CD4-positive, alpha-beta T cell treated with Interferon gamma for 1 hour (primary cell): ENCODE results near the gene DHPS.
"Not testable (repeated sequence)": the region's sequence is repeated elsewhere in the genome, so short reads cannot be mapped to it uniquely, and the experiment has no call there.

Experiments
- DNase-seq: peaks from one replicate; pipeline ENCODE4 v3.0.0-alpha.2; 2020

DHPS gene

DNA sequence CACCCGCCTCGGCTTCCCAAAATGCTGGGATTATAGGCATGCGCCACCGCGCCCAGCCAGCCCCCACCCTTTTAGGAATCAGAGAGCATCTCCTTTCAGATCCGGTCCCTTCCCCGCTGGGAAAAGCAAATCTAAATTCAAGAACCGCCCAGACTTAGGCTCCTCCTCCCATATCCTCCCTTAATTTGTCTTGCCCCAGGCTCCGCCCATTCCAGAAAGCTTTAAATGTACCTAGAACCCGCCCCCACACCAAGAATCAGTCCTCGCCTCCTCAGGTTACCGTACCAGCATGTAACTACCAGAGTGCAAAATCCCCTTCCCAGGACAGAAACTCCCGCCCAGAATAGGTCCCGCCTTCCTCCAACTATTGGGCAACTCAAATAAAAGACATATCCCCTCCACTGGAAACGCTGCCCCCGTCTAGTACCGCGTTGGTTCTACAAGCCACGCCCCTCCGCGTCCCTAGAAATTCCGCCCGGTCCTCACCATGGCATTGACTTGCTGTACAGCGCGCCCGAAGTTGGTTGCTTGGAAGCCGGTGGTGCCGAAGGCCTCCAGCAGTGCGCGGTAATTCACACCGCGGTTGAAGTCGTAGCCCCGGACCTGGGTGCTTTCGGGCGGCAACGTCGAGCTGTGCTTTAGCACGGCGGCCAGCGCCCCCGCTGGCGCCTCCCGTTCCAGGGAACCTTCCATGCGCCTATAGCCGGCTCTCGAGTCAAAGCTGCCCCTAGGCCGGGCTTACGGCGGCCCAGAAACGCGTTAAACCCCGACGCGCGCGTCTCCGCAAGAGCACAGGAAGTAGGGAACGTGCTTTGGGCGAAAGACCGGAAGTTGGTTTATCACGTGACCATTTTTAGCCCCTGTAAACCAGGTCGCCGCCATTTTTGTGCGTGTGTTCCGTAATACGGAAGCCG is at the start of gene DHPS:
Gene DHPS, minus strand, starts transcription at position 807 of the 914 bp plus-strand sequence. Its CDS starts 114 bp downstream, at position 693.
- DNase-seq: peak; percentile 95

DNA sequence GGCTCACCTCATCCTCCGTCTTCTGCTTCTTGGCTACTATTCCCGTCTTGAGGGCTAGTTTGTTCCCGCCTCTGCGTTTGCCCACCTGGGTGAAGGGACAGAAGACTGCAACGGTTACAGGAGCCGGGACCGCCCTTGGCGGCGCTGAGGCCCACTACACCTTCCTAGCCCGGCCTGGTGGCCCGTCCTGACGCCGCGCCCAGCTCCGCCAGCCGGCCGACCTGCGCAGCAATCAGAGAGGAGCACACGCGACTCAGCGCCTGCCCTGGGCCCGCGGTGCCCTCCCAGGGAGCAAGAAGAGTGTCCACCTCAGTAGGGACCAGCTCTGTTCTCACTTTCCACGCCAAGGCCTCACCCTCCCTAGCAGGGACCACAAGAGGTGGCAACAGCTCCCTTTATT is 49.7 kb upstream of the DHPS start:
- no peak for DNase-seq

DNA sequence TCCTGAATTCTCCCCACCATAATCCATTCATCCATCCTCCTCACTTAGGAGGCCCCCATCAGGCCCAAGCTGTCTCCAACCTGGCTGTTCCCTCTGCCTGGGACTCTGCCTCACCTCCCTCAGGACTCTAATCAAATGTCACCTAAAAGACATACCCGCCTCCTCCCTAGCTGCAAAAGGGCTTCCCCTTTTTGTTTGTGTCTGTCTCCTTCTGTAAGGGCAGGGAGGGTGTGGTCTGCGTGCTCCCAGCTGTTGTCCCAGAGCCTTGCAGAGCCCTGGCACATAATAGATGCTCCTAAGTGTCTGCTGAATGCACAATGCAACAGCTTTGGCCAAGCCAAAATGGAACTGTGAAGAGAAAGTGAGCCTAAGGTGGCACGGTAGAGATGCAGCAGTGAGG is 48.4 kb upstream of the DHPS start:
- no peak for DNase-seq

DNA sequence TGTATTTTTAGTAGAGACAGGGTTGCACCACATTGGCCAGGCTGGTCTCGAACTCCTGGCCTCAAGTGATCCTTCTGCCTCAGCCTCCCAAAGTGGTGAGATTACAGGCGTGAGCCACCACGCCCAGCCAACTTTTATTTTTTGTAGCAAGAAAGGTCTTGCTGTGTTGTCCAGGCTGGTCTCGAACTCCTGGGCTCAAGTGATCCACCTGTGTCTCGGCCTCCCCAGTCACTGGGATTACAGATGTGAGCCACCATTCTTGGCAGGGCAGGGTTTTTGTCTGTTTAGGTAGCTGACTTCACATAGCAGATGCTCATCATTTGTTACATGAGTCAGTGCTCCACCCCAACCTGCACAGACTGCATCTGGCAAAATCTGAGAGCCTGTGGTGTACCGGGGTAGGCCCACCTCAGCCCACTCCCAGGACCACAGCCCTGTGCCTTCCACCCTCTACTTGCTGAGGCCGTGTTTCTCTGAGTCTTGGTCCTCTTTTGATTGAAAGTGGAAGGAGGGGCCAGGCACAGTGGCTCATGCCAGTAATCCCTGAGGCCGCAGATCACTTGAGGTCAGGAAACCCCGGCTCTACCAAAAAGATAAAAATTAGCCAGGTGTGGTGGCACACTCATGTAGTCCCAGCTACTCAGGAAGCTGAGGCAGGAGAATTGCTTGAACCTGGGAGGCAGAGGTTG is 46.2 kb upstream of the DHPS start:
- DNase-seq: no peak

DNA sequence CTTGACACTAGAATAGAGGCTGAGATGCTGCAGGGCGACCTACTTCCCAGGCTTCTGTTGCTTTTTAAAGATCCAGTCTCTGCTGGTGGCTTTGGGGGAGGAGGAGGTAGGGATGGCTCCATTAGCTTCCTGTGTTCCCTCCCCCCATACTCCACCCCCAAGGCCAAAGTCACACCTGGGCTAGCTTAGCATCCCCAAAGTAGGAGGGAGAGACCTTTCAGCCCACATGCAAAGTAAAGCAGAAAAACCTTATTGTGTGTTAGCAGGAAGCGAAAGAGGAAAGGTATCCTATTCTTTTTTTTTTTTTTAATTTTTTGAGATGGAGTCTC is 45.3 kb upstream of the DHPS start:
- no peak for DNase-seq

DNA sequence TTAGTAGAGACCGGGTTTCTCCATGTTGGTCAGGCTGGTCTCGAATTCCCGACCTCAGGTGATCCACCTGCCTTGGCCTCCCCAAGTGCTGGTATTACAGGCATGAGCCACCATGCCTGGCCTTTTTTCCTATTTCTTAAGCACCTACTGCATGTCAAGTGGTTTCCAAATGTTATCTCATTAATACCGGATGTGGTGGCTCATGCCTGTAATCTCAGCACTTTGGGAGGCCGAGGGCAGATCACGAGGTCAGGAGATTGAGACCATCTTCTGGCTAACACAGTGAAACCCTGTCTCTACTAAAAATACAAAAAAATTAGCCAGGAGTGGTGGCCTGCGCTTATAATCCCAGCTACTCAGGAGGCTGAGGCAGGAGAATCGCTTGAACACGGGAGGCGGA is 43.9 kb upstream of the DHPS start:
- not testable (repeated sequence) for DNase-seq

DNA sequence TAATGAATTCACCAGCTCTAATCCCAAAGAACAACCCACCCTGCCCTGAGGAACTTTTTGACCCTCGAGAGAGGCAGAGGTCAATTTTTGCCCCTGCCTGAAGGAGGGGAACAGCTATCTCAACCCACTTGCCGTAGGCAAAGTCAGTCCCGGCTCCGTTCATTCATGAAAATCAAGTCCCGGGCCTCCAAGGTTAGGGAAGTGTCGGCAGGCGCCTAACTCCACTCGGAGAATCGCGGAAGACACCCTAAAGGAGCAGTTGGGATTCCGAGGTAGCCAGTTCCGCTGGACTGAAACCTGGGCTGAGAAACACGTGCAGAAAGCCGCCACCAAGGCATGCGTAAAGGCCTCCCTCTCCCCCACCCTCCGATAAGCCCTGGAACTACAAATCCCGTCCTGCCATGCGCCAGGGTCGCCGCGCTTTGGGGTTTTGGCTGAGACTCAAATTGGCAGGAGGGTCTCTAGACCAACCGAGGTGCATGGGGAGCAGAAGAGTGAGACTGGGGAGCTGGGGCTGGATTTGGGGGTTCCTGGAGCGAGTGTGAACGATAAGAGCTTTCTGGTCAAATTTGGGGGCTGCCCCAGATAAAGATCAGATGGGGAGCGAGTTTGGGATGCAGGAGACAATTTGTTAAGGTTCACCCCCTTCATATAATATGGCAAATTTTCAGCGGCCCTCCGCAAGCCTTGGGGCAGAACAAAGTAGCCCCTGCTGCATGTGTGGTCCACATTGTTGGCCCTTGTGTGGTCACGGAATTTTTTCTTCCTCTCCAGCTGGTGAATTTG is 42.2 kb upstream of the DHPS start, which contains the start of gene TNPO2:
Gene TNPO2, minus strand, starts transcription at position 292 of the 786 bp plus-strand sequence. CDS start 2,955 bp downstream, outside the sequence.
- peak; percentile 57 for DNase-seq

DNA sequence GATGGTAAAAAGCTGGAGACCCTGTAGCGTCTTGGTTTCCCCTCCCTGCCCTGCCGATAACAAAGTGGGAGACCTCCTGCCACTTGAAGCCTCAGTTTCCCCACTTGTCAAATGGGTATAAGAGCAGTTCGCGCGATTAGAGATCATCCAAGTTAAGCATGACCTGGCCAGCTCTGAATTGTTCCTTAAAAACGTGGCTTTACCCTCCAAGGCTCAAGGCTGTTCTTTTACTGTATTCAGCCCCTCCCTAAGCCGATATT is 41.6 kb upstream of the DHPS start:
- no peak for DNase-seq

DNA sequence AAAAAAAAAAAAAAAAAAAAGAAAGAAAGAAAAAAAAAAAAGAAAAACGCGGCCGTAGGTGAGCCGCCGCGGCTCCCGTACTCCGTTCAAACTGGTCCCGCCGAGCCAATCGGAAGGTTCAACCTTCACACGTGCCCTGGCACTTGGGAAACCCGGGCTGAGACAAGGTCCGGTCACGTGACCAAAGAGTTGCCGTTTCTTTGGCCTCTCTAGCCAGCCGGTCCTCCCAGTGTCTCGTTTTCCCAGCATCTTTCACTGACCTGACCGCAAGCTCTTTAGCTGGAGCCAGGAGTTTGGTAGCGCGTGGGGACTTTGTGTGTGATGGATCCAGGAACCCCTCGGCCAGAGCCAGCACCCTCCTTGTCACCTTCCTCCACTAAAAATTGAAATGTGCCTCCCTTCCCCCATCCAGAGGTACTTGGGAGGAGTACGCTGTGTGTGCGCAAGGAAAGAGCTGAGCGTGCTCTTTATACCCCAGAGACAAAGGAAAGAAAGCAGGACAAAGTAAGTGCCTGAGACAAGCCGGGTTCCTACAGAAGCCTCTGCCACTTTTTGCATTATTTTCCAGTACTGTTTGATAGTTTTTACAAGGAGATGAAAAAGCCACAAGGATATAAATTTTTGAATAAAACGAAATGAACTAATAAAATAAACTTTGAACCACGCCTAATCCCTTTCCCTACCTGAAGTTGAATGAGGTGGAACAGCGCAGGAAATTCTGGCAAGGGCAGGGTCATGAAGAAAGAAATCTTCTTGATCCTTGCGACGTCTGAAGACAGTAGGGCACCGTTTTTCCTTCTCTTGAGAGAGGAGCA is 41.1 kb upstream of the DHPS start:
- DNase-seq: peak; percentile 97

DNA sequence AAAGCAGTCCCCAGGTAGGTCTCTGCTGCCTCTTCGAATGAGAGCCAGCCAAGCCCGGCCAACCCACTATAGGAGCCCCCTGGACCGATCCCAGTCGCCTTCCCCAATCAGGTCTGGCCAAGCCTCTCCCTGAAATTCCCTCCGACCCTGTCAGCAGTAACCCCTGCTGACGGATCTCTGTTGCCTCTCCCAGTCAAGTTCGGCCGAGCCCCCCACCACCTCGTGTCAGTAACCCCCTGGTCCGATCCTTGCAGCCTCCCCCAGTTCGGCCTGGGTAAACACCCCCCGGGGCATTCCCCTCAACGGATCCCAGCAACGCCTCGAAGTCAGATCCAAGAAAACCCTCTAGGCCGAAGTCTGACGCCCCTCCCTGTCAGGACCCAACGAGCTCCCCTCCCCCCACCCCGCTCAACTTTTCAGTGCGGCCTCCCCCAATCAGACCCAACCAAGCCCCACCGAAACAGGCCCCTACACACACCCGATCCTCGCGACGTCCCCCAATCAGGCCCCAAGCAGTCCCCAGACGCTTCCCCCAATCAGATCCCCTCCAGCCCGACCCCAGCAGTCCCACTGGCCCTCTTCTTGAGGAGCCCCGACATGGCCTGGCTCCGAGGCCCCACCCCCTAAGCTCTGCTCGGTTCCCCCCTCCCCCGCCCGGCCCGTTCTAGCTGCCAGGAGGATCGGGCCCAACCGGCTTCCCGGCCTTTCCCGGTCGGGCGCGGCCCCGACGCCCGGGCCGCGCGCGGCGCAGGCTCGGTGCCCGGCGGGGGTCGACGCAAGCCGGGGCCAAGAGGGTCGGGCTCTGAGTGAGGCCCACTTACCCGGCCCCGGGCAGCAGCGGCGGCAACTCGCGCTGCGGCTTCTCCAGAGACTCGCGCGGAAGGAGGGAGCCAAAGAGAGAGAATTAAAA is 40.2 kb upstream of the DHPS start:
- DNase-seq: peak; percentile 64

DNA sequence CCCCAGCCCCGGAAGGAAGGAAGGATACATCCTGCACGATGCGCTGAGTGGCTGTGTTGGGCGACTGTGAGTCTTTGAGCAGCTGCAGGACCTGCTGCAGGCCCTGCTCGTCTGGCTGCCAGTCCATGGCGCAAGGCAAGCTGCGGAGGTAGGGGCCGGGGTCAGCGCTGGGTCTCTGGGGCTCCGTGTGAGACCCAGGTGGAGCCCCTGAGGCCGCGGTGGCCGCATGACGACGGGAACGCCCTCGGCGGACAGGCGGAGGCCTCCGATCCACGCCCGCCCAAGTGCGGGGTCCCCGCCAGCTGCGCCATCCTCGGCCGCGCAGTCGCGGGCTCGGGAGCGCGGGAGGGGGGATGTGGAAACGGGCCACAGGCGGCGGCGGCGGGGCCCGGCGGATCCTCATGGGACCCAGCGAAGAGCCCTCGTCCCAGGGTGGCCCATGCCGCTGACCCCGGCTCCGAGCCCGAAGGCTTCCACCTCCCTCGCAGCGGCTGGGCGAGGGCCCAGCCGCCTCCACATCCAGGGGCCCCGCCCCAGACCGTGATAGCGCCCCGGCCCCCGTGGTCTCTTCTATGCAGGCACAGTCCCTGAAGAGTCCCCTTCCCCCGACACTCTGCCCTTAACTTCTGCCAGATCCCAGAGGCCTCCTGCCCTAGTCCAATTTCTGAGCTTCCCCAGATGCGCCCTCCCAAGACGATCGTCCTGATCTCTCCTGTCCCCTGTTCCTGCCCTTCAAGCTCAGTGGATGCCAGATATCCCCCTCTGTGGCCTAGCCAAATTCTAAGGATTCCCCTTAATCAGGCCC is 39.4 kb upstream of the DHPS start:
- no peak for DNase-seq

DNA sequence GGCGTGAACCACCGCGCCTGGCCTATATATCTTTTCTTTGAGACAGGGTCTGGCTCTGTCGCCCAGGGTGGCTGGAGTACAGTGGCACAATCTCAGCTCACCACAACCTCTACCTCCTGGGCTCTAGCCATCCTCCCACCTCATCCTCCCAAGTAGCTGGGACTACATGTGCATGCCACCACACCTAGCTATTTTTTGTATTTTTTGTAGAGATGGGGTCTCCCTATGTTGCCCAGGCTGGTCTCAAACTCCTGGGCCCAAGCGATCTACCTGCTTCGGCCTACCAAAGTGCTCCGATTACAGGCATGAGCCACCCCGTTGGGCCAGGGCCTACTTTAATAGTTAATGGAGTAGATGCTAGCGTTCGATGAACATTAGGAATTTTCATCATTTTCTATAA is 38.6 kb upstream of the DHPS start:
- DNase-seq: no peak

DNA sequence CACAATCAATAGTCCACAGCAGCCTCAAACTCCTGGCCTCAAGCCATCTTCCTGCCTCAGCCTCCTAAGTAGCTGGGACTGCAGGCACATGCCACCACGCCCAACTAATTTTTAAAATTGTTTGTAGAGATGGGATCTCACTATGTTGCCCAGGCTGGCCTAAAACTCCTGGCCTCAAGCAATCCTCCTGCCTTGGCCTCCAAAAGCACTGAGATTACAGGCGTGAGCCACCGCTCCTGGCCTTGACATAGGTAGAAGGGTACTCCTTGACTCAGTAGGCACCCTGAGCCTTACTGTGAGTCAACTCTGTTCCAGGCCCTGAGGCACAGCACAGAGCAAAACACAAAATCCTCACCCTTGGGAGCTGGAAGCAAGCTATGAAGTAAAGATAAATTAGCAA is 34.2 kb upstream of the DHPS start:
- no peak for DNase-seq

DNA sequence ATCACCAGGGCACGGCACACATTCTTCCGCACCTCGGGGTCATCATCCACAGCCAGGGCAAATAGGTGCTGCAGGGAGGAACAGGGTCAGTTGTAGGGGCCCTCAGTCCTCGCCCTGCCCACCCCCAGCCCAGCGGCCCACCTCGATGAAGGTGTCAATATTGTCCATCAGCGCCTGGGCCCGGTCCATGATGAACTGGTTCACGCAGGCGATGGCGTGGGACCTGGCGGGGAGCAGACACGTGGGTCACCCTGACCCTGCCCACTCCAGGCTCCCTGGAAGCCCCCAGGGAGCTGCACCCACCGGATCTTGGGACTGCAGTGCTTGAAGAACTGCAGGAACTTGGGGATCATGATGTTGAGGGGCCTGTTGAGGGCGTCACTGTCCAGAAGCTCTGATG is 33.4 kb upstream of the DHPS start:
- no peak for DNase-seq

DNA sequence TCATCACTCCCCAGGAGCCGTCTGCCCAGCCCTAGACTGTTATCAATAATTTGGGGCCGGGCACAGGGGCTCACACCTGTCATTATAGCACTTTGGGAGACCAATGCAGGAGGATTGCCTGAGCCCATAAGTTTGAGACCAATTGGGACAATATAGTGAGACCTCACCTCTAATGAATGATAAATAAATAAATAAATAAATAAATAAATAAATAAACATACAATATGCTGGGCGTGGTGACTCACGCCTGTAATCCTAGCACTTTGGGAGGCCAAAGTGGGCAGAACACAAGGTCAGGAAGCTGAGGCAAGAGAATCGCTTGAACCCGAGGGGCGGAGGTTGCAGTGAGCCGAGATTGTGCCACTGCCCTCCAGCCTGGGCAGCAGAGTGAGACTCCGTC is 31.6 kb upstream of the DHPS start:
- DNase-seq: not testable (repeated sequence)

DNA sequence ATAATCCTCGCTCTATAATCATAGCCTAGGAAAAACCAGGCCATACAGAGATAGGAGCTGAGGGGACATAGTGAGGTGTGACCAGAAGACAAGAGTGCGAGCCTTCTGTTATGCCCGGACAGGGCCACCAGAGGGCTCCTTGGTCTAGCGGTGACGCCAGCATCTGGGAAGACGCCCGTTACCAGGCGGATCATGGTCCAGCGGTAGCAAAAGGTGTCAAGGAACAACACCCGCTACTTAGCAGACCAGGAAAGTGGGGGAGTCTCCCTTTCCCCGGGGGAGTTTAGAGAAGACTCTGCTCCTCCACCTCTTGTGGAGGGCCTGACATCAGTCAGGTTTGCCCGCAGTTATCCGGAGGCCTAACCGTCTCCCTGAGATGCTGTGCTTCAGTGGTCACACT is 30.4 kb upstream of the DHPS start:
- DNase-seq: peak; percentile 32

DNA sequence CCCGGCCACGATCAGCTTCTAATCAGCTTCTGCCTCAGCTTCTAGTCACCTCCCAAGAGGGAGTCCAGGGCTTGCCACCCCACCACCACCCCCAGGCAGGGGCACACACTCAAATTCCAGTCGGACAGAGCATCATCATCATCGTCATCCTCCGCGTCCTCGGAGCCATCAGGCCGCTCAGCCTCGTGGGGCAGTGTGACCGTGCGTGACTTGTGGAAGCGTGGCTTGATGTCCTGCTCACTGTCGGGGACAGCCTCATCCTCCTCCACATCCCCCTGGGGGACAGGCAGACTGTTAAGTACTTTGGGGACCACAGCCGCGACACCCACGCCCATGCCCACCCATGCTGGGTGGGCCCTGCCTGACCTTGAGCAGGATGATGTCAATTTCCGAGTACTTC is 29.5 kb upstream of the DHPS start:
- DNase-seq: no peak

DNA sequence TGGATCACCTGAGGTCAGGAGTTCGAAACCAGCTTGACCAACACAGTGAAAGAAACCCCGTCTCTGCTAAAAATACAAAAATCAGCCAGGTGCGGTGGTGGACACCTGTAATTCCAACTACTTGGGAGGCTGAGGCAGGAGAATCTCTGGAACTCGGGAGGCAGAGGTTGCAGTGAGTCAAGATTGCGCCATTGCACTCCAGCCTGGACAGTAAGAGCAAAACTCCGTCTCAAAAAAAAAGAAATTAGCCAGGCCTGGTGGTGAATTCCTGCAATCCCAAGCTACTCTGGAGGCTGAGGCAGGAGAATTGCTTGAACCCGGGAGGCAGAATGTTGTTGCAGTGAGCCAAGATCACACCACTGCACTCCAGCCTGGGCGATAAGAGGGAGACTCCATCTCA is 27.0 kb upstream of the DHPS start:
- no peak for DNase-seq

DNA sequence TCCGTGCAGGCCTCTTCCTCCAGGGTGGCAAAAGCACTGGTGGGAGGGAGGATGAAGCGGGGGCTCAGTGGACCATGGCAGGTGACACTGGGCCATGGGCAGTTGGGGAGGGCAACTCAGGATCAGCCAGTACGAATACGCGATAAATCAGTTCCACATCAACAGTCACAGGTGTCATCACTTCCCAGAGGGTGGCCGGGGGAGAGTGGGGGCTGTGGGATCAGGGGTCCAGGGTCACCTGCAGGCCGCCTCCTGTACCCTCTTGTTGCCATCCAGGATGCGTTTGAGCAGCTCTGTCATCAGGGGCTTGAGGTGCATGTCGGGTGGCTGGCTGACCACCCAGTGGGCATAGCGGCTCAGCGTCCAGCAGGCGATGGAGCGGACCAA is 24.6 kb upstream of the DHPS start:
- DNase-seq: no peak

DNA sequence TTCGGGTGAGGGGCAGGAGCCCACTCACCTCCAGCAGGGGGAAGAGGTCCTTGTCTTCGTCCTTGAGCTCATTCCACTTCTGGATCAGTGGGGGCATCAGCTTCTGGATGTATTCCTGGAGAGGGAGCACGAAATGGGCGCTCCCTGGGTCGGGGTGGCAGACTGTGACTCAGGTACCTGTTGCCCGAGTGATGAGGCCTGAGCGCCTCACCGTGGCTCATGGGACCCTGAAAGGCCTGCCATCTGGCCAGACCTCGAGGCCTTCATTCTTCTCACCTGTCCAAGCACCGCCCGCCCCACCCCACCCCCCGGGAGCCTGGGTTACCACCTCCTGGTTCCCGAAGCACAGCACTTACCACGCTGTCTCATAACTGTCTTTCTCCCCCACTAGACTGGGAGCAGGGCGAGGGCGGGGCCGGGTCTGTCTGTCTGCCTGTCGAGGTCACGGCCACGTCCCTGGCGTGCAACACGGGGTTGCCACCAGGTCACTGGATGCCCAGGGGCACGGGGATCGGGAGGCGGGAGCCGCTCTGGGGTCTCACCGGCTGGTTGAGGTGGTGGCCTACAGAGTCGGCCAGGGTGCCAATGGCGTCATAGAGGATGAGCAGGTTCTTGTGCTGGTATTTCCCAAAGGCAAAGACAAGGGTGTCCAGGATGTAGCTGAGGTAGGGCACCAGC is 24.1 kb upstream of the DHPS start:
- no peak for DNase-seq
